IMR-90 (cell line): ENCODE data around the gene UTF1. TPM values are rescaled to one million over a fixed set of nuclear protein-coding genes. Genes with fewer than 3 reads are reported as not detected.

Experiments used
- ATAC-seq: fragments of 200-7000 bp; cut with Tn5 transposase; 2 replicates; pipeline ENCODE4 v1.9.1; 2020; ENCODE audit warnings: low read depth, mild to moderate bottlenecking, moderate library complexity
- BruUV-seq: library from RNA; stranded (reverse); fragments of 400-500 nt; replicated peaks from 2 replicates; lab custom pipeline; 2021; lab: Mats Ljungman, UMichigan
- CTCF ChIA-PET: fragments of 300-600 bp; formaldehyde crosslinking; extraction: SDS; loops from one replicate; lab custom pipeline; 2021; ENCODE audit warnings: antibody characterized with exemption; lab: Yijun Ruan, JAX
- POLR2A ChIA-PET: fragments of 300-600 bp; sonication (Branson Sonifier 250); formaldehyde crosslinking; loops from one replicate; lab custom pipeline; 2022; ENCODE audit warnings: antibody characterized with exemption; ENCODE audit not compliant: unreplicated experiment; lab: Charles Lee
- DNase-seq: peaks from one replicate; pipeline ENCODE4 v3.0.0; 2013
- H2AFZ ChIP-seq: replicated peaks from 2 replicates; pipeline ENCODE3; 2013; ENCODE audit warnings: low read length, mild to moderate bottlenecking; ENCODE audit not compliant: poor library complexity
- H2AK5ac ChIP-seq: 2 replicates; pipeline ENCODE4 v1.6.1; 2013; ENCODE audit warnings: low read depth, low read length, inconsistent platforms
- H2AK9ac ChIP-seq: replicated peaks from 2 replicates; pipeline ENCODE3; 2013; ENCODE audit warnings: mild to moderate bottlenecking, low read depth, low read length, moderate library complexity; ENCODE audit not compliant: poor library complexity
- H2BK120ac ChIP-seq: 2 replicates; pipeline ENCODE4 v1.6.1; 2013; ENCODE audit warnings: low read depth, low read length, inconsistent platforms
- H2BK15ac ChIP-seq: 3 replicates; pipeline ENCODE4 v1.6.1; 2013; ENCODE audit warnings: low read depth, low read length, inconsistent platforms
- H2BK20ac ChIP-seq: 2 replicates; pipeline ENCODE4 v1.6.1; 2013; ENCODE audit warnings: low read depth, mild to moderate bottlenecking, inconsistent platforms, low read length, moderate library complexity
- H2BK5ac ChIP-seq: 2 replicates; pipeline ENCODE4 v1.6.1; 2013; ENCODE audit warnings: mild to moderate bottlenecking, low read depth, low read length, inconsistent platforms; ENCODE audit not compliant: poor library complexity, severe bottlenecking
- H3K14ac ChIP-seq: replicated peaks from 2 replicates; pipeline ENCODE4 v1.6.1; 2013; ENCODE audit warnings: low read depth, low read length, inconsistent platforms
- H3K18ac ChIP-seq: 2 replicates; pipeline ENCODE4 v1.6.1; 2013; ENCODE audit warnings: low read depth, low read length, control low read depth
- H3K23ac ChIP-seq: 2 replicates; pipeline ENCODE4 v1.6.1; 2013; ENCODE audit warnings: low read depth, low read length, inconsistent platforms
- H3K27ac ChIP-seq: 2 replicates; pipeline ENCODE4 v1.5.1; 2013; ENCODE audit warnings: mild to moderate bottlenecking, control low read depth, low read length; ENCODE audit not compliant: insufficient read depth
- H3K27me3 ChIP-seq: 2 replicates; pipeline ENCODE4 v1.6.1; 2013; ENCODE audit warnings: low read length; ENCODE audit not compliant: control insufficient read depth, insufficient read depth
- H3K36me3 ChIP-seq: 2 replicates; pipeline ENCODE4 v1.6.1; 2013; ENCODE audit warnings: low read length, mixed read lengths; ENCODE audit not compliant: control insufficient read depth, insufficient read depth
- H3K4ac ChIP-seq: 2 replicates; pipeline ENCODE4 v1.6.1; 2013; ENCODE audit warnings: low read depth, low read length, inconsistent platforms
- H3K4me1 ChIP-seq: 2 replicates; pipeline ENCODE4 v1.6.1; 2013; ENCODE audit warnings: low read length, mixed read lengths; ENCODE audit not compliant: control insufficient read depth, insufficient read depth
- H3K4me2 ChIP-seq: 2 replicates; pipeline ENCODE4 v1.6.1; 2013; ENCODE audit warnings: low read depth, mild to moderate bottlenecking, control low read depth, low read length, moderate library complexity
- H3K4me3 ChIP-seq: 2 replicates; pipeline ENCODE4 v1.5.1; 2013; ENCODE audit warnings: low read depth, mild to moderate bottlenecking, control low read depth, low read length, moderate library complexity; ENCODE audit not compliant: insufficient read depth
- H3K56ac ChIP-seq: 2 replicates; pipeline ENCODE4 v1.6.1; 2013; ENCODE audit warnings: low read length, inconsistent platforms; ENCODE audit not compliant: insufficient read depth; ENCODE audit errors: extremely low read depth
- H3K79me1 ChIP-seq, 2 experiments: 2 replicates each; pipeline ENCODE4 v1.6.1; 2013; ENCODE audit warnings: low read length in 2 of 2, inconsistent platforms in 1 of 2, low read depth in 1 of 2
- H3K9ac ChIP-seq: 2 replicates; pipeline ENCODE4 v1.6.1; 2013; ENCODE audit warnings: low read depth, low read length, control low read depth
- H3K9me1 ChIP-seq: 2 replicates; pipeline ENCODE4 v1.6.1; 2013; ENCODE audit warnings: low read length, inconsistent platforms; ENCODE audit not compliant: insufficient read depth
- H3K9me3 ChIP-seq: 2 replicates; pipeline ENCODE4 v1.6.1; 2013; ENCODE audit warnings: low read length; ENCODE audit not compliant: control insufficient read depth, insufficient read depth
- H4K20me1 ChIP-seq: 2 replicates; pipeline ENCODE4 v1.6.1; 2013; ENCODE audit warnings: low read length, inconsistent platforms; ENCODE audit not compliant: insufficient read depth
- H4K5ac ChIP-seq: 2 replicates; pipeline ENCODE4 v1.6.1; 2013; ENCODE audit warnings: mild to moderate bottlenecking, low read depth, low read length, control low read depth
- H4K8ac ChIP-seq, 2 experiments: 2 replicates each; pipeline ENCODE4 v1.6.1; 2013; ENCODE audit warnings: low read depth in 2 of 2, low read length in 2 of 2, control low read depth in 1 of 2, inconsistent platforms in 1 of 2
- H4K91ac ChIP-seq: 2 replicates; pipeline ENCODE4 v1.6.1; 2013; ENCODE audit warnings: low read depth, low read length, inconsistent platforms; ENCODE audit not compliant: insufficient read depth
- MAZ ChIP-seq: IDR thresholded peaks from 2 replicates; pipeline ENCODE4 v1.6.1; 2012; ENCODE audit warnings: low read depth, mild to moderate bottlenecking, low read length, improper control_type of control experiment, moderate library complexity, borderline replicate concordance
- NFE2L2 ChIP-seq: fragments of 150-350 bp; IDR thresholded peaks from 2 replicates; pipeline ENCODE4 v1.6.1; 2016; ENCODE audit warnings: low read depth, mild to moderate bottlenecking, low read length
- POLR2A ChIP-seq: IDR thresholded peaks from 2 replicates; pipeline ENCODE4 v1.6.1; 2012; ENCODE audit warnings: mild to moderate bottlenecking, low read depth, low read length
- WGBS, 2 experiments: methylation state at CpG; one replicate each; pipeline versions ENCODE4 v1.1.5 to v1.1.7; 2013; ENCODE audit warnings: missing lambda C conversion rate in 2 of 2; ENCODE audit not compliant: insufficient read length in 1 of 2; ENCODE audit errors: extremely low coverage in 2 of 2; 5-methylcytosine and 5-hydroxymethylcytosine counted together
- dilution Hi-C: fragments of 300-500 bp; cut with HindIII; formaldehyde crosslinking; loops from one replicate; pipeline ENCODE4 v1.14.3; 2018; ENCODE audit warnings: low sequenced_read_pairs; ENCODE audit not compliant: unreplicated experiment
- in situ Hi-C: fragments of 300-500 bp; cut with MboI; formaldehyde crosslinking; loops from 3 replicates; pipeline ENCODE4 v1.14.3; 2019; ENCODE audit warnings: low sequenced_read_pairs, inconsistent platforms, mixed read lengths
- intact Hi-C: fragments of 100-400 bp; cut with micrococcal nuclease; formaldehyde crosslinking; loops from 2 replicates; pipeline ENCODE4 v1.10.0; 2022
- polyA plus RNA-seq, 3 experiments: library from polyadenylated mRNA; depleted of rRNA; stranded (reverse); fragments of >200 nt; gene quantifications; 2 replicates each; pipeline ENCODE4 v1.2.3, GENCODE V29; 2012; ENCODE audit warnings: low replicate concordance in 1 of 3
- total RNA-seq: library from RNA; depleted of rRNA; stranded (reverse); fragments of >200 nt; gene quantifications from 2 replicates; pipeline ENCODE4 v1.2.3, GENCODE V29; 2012

The UTF1 gene
- total and polyA plus RNA-seq, 2 of the 4 experiments (the other 2 are of a cell fraction) = not detected

- WGBS, 2 experiments = 15% methylated on average over 18 of the region's 28 CpGs; no CpG with 5 or more reads in 1 of the 2 experiments
- no peak overlapping the region for H2AFZ ChIP-seq
- no TSS peak for BruUV-seq
Observed at GRCh38 chr10:133219782-133220181, 10.2 kb upstream of the UTF1 start.

More at GRCh38 chr10:133219782-133220181, 10.2 kb upstream of the UTF1 start:
- Histone ChIP-seq H4K8ac (no peak overlapping the region), H3K4me2 (no peak overlapping the region), H3K27me3 (peaks cover 13% of the 10 kb centered on the region; the same call in 1 of the 2 replicates), H3K14ac (no peak overlapping the region), H2BK15ac (no peak overlapping the region), H4K91ac (no peak overlapping the region), H3K18ac (no peak overlapping the region), H3K56ac (no peak overlapping the region), H3K79me1 (no peaks in the 10 kb centered on the region), H3K4ac (no peak overlapping the region), H3K9ac (no peak overlapping the region), H3K4me3 (no peak overlapping the region), H2BK5ac (no peak overlapping the region), H2AK5ac (no peak overlapping the region), H2BK20ac (no peak overlapping the region), H3K9me1 (no peaks in the 10 kb centered on the region), H4K5ac (no peak overlapping the region), H3K9me3 (peaks cover 2% of the 10 kb centered on the region; the same call in 1 of the 2 replicates), H4K20me1 (no peaks in the 10 kb centered on the region), H2AK9ac (no peak overlapping the region), H3K23ac (no peak overlapping the region), H3K4me1 (no peaks in the 10 kb centered on the region), H3K27ac (no peak overlapping the region), H2BK120ac (no peak overlapping the region), H3K36me3 (no peaks in the 10 kb centered on the region)
- CTCF ChIA-PET = no interaction called here
- POLR2A ChIA-PET = no interaction called here
- ATAC-seq (no peak), DNase-seq (no peak)
- in situ Hi-C loops = no loop called here
- TF ChIP-seq NFE2L2 (no peak), POLR2A (no peak), MAZ (no peak)
- dilution Hi-C loops = no loop called here
- intact Hi-C loops = no loop called here
